SIG-M5 (cell line): Measurements from ENCODE around the gene IDH3B.

Experiments
- DNase-seq: peaks from one replicate; lab custom pipeline; 2025; lab: John Stamatoyannopoulos, UW

The IDH3B gene

GRCh38 chr20:2656471-2657117 lies 7.4 kb downstream of the IDH3B start:
- no peak for DNase-seq

DNA sequence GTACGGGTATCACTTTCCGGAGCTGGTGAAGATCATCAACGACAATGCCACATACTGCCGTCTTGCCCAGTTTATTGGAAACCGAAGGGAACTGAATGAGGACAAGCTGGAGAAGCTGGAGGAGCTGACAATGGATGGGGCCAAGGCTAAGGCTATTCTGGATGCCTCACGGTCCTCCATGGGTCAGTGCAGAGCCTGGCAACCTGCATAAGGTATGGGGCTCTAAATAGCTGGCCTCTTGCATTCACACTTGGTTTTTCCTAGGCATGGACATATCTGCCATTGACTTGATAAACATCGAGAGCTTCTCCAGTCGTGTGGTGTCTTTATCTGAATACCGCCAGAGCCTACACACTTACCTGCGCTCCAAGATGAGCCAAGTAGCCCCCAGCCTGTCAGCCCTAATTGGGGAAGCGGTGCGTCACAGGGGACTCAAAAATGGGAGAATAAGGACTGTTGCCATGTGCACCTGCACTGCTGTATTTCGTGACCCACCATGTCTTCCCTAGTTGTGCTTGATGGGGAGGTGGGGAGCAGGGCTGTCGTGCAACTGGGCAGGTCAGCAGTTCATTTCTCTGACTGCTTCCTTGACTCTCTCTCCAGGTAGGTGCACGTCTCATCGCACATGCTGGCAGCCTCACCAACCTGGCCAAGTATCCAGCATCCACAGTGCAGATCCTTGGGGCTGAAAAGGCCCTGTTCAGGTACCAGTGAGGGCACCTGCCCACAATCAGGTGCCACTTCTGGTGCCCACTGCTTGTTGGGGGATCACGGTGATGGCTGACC lies 8.5 kb downstream of the IDH3B start:
- no peak for DNase-seq

DNA sequence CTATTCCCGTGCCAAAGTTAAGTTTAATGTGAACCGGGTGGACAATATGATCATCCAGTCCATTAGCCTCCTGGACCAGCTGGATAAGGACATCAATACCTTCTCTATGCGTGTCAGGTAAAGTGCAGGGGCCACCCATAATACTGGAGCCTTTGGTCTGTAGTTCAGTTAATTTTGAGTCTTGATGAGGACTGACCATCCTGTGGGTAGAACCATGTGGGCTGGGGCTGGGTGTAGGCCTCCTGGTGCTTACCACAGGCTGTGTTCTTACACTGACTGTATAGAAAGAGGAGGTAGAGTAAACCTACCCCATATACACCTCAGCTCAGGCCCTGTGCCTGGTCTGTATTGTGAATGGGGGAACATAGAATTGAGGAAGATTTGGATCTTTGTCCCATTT lies 9.2 kb downstream of the IDH3B start:
- no peak for DNase-seq

GRCh38 chr20:2654384-2654822 lies 9.6 kb downstream of the IDH3B start:
- no peak for DNase-seq

GRCh38 chr20:2653556-2654383 lies 10.2 kb downstream of the IDH3B start:
- DNase-seq = no peak

- DNase-seq = no peak
These were observed 11.1 kb downstream of the IDH3B start for GRCh38 chr20:2652724-2653555.

DNA sequence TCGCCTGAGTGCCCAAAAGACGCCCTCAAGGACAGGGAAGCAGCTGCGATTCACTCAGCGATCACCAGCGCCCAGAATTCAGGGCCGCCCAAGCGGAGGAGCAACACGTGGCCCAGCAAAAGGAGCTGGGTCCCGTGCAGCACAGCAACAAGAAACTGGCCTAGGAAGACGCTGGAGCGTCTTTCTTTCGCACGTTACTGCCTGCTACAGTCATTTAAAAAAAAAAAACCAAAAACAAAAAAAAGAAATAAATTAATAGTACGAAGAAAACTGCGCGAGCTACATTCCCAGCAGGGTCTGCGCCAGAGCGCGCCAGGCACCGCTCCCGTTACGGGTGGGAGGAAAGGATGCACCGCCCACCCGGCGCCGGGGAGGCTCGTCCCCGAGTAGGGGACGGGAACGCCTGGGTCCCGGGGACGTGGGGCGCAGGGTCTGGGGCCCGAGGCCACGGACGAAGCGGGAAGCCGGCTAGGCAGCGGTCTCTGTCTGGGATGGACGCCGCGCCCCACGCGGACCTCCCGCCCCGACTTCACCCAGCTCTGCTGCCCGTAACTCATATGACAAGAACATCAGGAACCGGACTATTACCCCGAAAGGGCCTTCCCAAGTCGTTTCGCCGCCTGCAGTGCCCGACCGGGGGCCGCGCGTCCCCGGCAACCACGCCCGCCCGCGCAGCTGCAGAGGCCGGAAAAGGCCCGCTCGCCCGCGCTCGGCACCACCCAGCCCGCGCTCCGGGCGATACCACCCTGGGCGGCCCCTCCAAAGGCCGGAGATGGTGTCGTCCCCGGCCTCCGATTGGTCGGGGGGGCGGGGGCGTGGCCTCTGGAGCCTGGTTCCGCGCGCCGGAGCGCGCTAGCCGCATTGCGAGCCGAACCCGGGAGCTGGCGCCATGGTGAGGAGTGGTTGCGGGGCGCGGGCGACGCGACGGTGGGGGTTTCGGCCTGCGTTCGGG lies 12.0 kb downstream of the IDH3B start, which contains the start of gene NOP56:
Gene NOP56, plus strand, starts transcription at position 861 of the 952 bp plus-strand sequence. Its CDS starts 29 bp downstream, at position 890.
- peak; percentile 63 for DNase-seq

DNA sequence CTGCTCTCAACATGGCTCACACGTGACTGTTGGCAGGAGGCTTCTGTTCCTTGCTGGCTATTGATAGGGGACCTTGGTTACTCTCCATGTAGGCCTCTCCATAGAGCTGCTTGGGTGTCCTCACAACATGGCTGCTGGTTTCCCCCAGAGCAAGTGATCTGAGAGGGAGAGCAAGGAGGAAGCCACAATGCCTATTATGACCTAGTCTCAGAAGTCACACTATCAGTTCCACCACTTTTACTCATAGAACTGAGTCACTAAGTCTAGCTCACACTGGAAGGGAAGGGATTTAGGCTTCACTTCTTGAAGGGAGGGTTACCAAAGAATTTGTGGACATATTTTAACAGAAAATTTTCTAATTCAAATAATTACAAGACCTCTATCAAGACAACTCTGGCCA lies 20.3 kb downstream of the IDH3B start:
- no peak for DNase-seq

GRCh38 chr20:2640899-2641298 lies 23.1 kb downstream of the IDH3B start:
- DNase-seq = no peak

- no peak for DNase-seq
These were observed 23.8 kb downstream of the IDH3B start for GRCh38 chr20:2640260-2640659.

DNA sequence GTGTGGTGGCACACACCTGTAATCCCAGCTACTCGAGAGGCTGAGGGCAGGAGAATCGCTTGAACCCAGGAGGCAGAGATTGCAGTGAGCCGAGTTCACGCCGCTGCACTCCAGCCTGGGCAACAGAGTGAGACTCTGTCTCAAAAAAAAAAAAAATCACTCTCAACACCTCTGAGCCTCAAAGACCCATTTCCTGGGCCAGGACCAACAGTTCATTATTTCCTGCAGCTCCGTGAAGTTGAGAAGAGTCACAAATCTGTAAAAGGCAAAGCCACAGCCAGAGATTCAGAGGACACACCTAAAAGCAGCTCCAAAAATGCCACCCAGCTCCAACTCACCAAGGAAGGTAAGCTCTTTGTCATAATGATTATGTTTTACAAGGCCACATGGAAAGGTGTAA lies 26.8 kb downstream of the IDH3B start:
- no peak for DNase-seq

DNA sequence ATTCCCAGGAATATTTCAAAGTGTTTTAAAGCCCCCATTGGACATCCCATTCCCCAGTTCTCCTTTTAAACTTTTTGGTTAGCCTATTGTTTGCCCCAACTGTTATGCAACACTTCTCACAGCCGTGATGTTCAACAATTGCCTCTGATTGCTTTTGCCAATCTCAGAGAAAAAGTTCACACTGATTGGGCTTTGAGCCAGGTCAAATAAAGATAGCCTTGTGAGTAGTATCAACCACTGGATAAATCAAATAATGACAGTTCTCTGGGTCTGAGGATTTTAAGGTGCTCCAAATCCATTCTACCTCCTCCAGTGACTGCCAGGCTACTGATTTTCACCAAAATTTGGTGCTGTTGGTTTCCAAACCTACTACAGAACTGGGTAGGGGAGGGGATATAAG lies 30.6 kb downstream of the IDH3B start:
- no peak for DNase-seq

DNA sequence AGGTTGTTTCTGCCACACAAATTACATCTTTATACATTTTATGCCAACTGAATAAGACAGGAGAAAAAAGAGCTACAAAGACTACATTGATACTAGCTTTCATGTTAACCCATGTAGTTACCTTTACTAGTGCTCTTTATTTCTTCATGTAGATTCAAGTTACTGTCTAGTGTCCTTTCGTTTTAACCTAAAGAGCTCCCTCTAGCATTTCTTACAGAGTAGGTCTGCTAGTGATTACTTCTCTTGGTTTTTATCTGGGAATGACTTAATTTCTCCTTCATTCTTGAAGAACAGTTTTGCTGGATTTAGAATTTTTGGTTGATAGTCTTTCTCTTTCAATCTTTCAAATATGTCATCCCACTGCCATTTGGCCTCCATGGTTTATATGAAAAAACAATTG lies 32.8 kb downstream of the IDH3B start:
- DNase-seq = no peak

DNA sequence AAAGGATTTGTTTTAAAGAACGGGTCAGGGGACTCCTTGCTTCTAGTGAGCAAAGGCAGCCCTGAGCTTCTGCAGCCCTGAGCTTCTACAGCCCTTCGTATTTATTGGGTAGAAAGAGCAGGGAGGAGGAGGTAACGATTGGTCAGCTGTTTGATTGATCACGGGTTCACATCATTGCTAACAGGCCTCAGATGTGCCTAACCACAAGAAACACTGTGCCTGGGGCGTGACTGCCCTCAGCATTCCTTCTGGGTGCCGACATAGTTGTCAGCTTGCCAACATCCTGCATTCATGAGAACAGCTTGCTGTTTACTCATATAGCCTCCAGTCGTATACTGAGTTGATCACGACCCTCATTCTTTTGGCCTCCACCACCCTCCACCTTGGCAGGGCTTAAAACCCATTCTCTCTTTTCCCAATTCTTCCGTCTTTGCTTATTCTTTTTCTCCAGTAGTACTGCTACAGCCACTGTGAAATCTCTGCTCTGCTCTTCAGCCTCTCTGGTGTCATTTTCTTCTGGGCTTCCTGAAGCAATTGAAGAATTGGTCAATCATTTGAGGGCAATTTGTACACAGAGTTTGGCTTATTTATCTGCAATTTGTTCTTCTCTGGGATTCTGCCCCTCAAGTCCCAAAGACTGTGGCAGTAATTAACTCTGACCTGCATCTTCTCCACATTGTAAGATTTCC lies 37.0 kb downstream of the IDH3B start:
- DNase-seq = no peak

DNA sequence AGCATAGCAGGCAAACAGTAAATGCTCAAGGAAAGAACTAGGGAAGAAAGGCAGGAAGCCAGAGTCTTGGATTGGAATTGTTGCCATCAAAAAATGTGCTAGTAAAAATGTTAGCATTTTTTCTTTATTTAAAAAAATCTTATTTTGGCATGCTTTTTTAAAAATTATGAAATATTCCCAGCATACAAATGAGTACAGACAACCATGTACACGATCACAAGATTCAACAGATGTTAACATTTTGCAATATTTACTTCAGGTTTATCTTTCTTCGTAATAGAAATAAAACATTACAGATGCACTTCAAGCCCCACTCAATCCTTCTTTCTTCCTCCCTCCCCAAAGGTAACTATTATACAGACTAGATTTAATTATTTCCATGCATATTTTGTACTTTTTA lies 39.0 kb downstream of the IDH3B start:
- no peak for DNase-seq

DNA sequence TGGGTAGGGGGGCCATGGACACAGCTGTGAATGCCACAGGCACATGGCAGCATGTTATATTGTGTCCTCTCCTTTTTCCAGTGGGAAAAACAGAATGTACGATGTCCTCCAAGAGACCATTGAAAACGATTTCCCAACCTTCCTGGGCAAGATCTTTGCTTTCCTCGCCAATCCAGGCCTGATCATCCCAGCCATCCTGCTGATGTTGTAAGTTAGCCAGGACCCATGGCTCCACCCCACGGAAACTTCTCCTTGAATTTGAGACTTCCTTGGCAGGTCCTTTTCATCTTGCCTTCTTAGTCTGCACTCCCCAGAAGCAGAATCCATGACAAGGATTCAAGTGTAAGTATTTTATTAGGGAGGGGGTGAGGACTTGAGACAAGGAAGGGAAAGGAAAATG lies 39.8 kb downstream of the IDH3B start:
- DNase-seq = no peak

DNA sequence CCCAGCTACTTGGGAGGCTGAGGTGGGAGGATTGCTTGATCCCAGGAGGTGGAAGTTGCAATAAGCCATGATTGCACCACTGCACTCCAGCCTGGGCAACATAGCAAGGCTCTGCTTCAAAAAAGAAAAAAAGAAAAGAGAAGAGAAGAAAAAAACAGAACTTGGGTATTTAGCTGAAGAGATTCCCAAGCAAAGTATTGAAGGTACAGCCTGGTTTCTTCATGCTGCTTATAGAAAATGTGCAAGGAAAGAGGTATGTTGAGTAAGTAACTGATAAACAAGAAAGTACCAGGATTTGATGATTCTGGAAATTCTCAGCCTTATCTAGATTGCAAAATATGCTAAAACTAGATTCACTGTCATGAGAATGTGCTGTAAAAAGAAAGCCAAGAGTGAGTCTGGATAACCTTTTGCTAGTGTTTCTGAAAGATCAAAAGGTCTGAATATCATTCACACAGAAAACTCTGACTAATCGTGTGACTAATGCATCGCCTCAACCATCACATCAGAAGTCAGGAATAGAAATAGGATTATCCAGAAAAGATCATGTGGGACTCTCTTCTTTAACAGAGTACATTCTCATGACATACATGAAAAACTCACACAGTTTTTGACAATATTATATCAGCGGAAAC lies 43.9 kb downstream of the IDH3B start:
- DNase-seq = no peak

DNA sequence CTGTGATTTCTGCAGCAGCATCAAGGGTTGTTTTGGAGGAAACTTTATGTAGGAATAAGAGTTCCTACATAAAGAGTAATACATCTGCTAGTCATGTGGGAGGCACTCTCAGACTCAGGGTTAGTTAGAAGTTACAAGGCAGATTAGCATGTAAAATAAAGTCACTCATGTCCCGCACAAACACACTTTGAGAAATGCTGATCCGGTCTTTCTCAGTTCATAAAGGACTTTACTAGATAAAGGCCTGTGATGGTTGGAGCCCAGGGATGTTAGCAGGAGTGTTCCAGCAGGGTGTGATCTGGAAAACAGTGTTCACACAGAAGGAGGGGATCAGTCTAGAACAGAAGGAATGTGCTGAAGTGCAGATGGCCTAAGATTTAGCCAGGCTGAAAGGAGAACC lies 44.7 kb downstream of the IDH3B start:
- DNase-seq = no peak

- no peak for DNase-seq
These were observed 45.2 kb downstream of the IDH3B start for GRCh38 chr20:2618815-2619214.
